ENCODE data around the gene AMIGO1.
A peak's percentile ranks its signal among the peaks of the same experiment; 100 is the strongest.
"Not testable (repeated sequence)": the region's sequence is repeated elsewhere in the genome, so short reads cannot be mapped to it uniquely, and the experiment has no call there.

Gene AMIGO1

DNA sequence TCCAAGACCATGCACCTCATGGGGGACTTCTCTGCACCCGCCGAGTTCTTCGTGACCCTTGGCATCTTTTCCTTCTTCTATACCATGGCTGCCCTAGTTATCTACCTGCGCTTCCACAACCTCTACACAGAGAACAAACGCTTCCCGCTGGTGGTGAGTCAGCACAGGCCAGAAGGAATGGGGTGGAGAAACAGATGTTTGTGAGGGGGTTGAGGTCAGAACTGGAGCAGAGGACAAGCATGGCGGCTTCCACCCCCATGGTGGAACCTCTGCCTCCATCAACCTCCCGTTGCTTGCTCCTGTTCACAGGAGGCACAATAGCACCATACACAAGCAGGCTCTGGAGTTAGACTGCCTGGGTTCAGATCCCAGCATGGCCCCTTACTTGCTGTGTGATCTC lies 32.7 kb downstream of the AMIGO1 start:
- Histone ChIP-seq H2AFZ (ENCODE audit: insufficient read depth, low read length, poor library complexity) (no peak overlapping the region), H2BK120ac (ENCODE audit: insufficient read depth, low read length, poor library complexity) (no peak overlapping the region), H4K12ac (ENCODE audit: low read depth, low read length) (no peak overlapping the region), H3K79me1 (ENCODE audit: low read length) (no peaks in the 10 kb centered on the region), H4K91ac (ENCODE audit: low read depth, low read length) (no peak overlapping the region), H3K14ac (ENCODE audit: low read length) (no peak overlapping the region), H3K23ac (ENCODE audit: low read length) (no peak overlapping the region), H2BK5ac (ENCODE audit: low read depth, low read length, poor library complexity) (no peak overlapping the region), H4K8ac (ENCODE audit: low read depth, low read length) (no peak overlapping the region), H3K36me3 (ENCODE audit: control insufficient read depth in 1 of 2, insufficient read depth in 2 of 2, low read length in 2 of 2) (no peaks in the 10 kb centered on the region), H3K9me3 (ENCODE audit: insufficient read depth, low read depth, low read length) (no peaks in the 10 kb centered on the region), H2AK5ac (ENCODE audit: low read length) (no peak overlapping the region), H3K4me3 (ENCODE audit: low read depth, low read length) (no peak overlapping the region), H3K4ac (ENCODE audit: low read depth, low read length) (no peak overlapping the region), H3K79me2 (ENCODE audit: control insufficient read depth, insufficient read depth, low read length, poor library complexity) (no peaks in the 10 kb centered on the region), H3K9ac (ENCODE audit: low read length) (no peak overlapping the region), H2BK12ac (ENCODE audit: low read length) (no peak overlapping the region), H3K4me1 (ENCODE audit: control insufficient read depth in 1 of 2, insufficient read depth in 2 of 2, low read length in 2 of 2) (no peaks in the 10 kb centered on the region), H3K18ac (ENCODE audit: low read length) (no peak overlapping the region), H3K4me2 (ENCODE audit: low read length) (no peak overlapping the region), H3K27ac (ENCODE audit: low read depth, low read length) (no peak overlapping the region), H3K27me3 (ENCODE audit: insufficient read depth, low read length) (no peaks in the 10 kb centered on the region)
- peak; percentile 56 to 74 for DNase-seq
- WGBS (ENCODE audit: extremely low coverage, insufficient coverage, insufficient read length): no CpG with 5 or more reads among the region's 8 CpGs

DNA sequence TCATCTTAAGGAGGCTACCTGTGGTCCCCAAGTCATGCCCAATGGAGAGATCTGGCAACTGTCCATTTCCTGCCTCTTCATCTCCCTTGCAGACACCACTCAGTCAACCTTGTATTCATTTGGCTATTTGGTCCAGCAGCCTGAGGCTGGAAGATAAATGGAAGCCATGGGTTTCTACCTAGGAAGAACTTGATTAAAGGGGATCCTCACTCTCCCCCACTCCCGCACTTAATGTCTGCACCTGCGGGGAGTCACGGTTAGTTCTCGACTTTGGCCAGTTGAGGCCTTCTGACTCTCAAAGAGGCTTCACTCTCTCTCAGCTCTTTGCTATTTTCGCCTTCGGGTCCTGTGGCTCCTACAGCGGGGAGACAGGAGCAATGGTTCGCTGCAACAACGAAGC lies 34.3 kb downstream of the AMIGO1 start:
- H3K14ac ChIP-seq (ENCODE audit: low read length): no peak overlapping the region
- H2BK12ac ChIP-seq (ENCODE audit: low read length): no peak overlapping the region
- no peak overlapping the region for H2BK5ac ChIP-seq (ENCODE audit: low read depth, low read length, poor library complexity)
- no peak overlapping the region for H3K27ac ChIP-seq (ENCODE audit: low read depth, low read length)
- no peaks in the 10 kb centered on the region for H3K79me1 ChIP-seq (ENCODE audit: low read length)
- no peak overlapping the region for H3K4ac ChIP-seq (ENCODE audit: low read depth, low read length)
- H3K9me3 ChIP-seq (ENCODE audit: insufficient read depth, low read depth, low read length): no peaks in the 10 kb centered on the region
- H4K12ac ChIP-seq (ENCODE audit: low read depth, low read length): no peak overlapping the region
- no peak overlapping the region for H4K8ac ChIP-seq (ENCODE audit: low read depth, low read length)
- DNase-seq: no peak
- no CpG with 5 or more reads among the region's 9 CpGs for WGBS (ENCODE audit: extremely low coverage, insufficient coverage, insufficient read length)
- H4K91ac ChIP-seq (ENCODE audit: low read depth, low read length): no peak overlapping the region
- H2BK120ac ChIP-seq (ENCODE audit: insufficient read depth, low read length, poor library complexity): no peak overlapping the region
- no peaks in the 10 kb centered on the region for H3K36me3 ChIP-seq (ENCODE audit: control insufficient read depth in 1 of 2, insufficient read depth in 2 of 2, low read length in 2 of 2)
- H2AFZ ChIP-seq (ENCODE audit: insufficient read depth, low read length, poor library complexity): no peak overlapping the region
- H3K4me1 ChIP-seq (ENCODE audit: control insufficient read depth in 1 of 2, insufficient read depth in 2 of 2, low read length in 2 of 2): no peaks in the 10 kb centered on the region
- no peaks in the 10 kb centered on the region for H3K27me3 ChIP-seq (ENCODE audit: insufficient read depth, low read length)
- no peaks in the 10 kb centered on the region for H3K79me2 ChIP-seq (ENCODE audit: control insufficient read depth, insufficient read depth, low read length, poor library complexity)
- no peak overlapping the region for H2AK5ac ChIP-seq (ENCODE audit: low read length)
- no peak overlapping the region for H3K18ac ChIP-seq (ENCODE audit: low read length)
- no peak overlapping the region for H3K9ac ChIP-seq (ENCODE audit: low read length)
- no peak overlapping the region for H3K4me2 ChIP-seq (ENCODE audit: low read length)
- no peak overlapping the region for H3K4me3 ChIP-seq (ENCODE audit: low read depth, low read length)
- no peak overlapping the region for H3K23ac ChIP-seq (ENCODE audit: low read length)

DNA sequence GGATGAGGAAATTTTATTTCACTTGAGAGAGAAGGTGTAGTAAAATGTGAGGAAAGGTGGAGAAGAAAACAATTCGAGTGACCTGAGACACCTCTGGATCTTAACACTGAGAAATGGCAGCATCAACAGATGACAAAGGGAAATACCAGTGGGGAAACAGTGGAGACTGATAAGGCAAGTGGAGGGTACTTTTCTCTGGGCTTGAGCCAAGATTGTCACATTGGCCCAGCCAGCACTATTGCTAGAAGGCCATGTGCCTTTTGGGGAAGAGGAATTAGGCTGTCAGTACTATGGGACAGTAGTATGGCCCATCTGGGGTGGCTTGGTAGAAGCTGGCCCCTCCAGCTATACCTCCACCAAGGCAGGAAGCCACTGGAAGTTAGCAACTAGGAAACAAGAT lies 34.8 kb downstream of the AMIGO1 start:
- Histone ChIP-seq H2BK120ac (ENCODE audit: insufficient read depth, low read length, poor library complexity) (no peak overlapping the region), H3K4me1 (ENCODE audit: control insufficient read depth in 1 of 2, insufficient read depth in 2 of 2, low read length in 2 of 2) (no peaks in the 10 kb centered on the region), H2BK12ac (ENCODE audit: low read length) (no peak overlapping the region), H2AFZ (ENCODE audit: insufficient read depth, low read length, poor library complexity) (no peak overlapping the region), H4K91ac (ENCODE audit: low read depth, low read length) (no peak overlapping the region), H3K27me3 (ENCODE audit: insufficient read depth, low read length) (no peaks in the 10 kb centered on the region), H3K79me2 (ENCODE audit: control insufficient read depth, insufficient read depth, low read length, poor library complexity) (no peaks in the 10 kb centered on the region), H3K27ac (ENCODE audit: low read depth, low read length) (no peak overlapping the region), H3K4ac (ENCODE audit: low read depth, low read length) (no peak overlapping the region), H3K4me2 (ENCODE audit: low read length) (no peak overlapping the region), H3K9ac (ENCODE audit: low read length) (no peak overlapping the region), H3K4me3 (ENCODE audit: low read depth, low read length) (no peak overlapping the region), H4K12ac (ENCODE audit: low read depth, low read length) (no peak overlapping the region), H3K79me1 (ENCODE audit: low read length) (no peaks in the 10 kb centered on the region), H3K18ac (ENCODE audit: low read length) (no peak overlapping the region), H3K36me3 (ENCODE audit: control insufficient read depth in 1 of 2, insufficient read depth in 2 of 2, low read length in 2 of 2) (no peaks in the 10 kb centered on the region), H3K14ac (ENCODE audit: low read length) (no peak overlapping the region), H2BK5ac (ENCODE audit: low read depth, low read length, poor library complexity) (no peak overlapping the region), H3K9me3 (ENCODE audit: insufficient read depth, low read depth, low read length) (no peaks in the 10 kb centered on the region), H3K23ac (ENCODE audit: low read length) (no peak overlapping the region), H2AK5ac (ENCODE audit: low read length) (no peak overlapping the region), H4K8ac (ENCODE audit: low read depth, low read length) (no peak overlapping the region)
- 100% methylated on average over 1 of the region's 1 CpG for WGBS (ENCODE audit: extremely low coverage, insufficient coverage, insufficient read length)
- no peak for DNase-seq

DNA sequence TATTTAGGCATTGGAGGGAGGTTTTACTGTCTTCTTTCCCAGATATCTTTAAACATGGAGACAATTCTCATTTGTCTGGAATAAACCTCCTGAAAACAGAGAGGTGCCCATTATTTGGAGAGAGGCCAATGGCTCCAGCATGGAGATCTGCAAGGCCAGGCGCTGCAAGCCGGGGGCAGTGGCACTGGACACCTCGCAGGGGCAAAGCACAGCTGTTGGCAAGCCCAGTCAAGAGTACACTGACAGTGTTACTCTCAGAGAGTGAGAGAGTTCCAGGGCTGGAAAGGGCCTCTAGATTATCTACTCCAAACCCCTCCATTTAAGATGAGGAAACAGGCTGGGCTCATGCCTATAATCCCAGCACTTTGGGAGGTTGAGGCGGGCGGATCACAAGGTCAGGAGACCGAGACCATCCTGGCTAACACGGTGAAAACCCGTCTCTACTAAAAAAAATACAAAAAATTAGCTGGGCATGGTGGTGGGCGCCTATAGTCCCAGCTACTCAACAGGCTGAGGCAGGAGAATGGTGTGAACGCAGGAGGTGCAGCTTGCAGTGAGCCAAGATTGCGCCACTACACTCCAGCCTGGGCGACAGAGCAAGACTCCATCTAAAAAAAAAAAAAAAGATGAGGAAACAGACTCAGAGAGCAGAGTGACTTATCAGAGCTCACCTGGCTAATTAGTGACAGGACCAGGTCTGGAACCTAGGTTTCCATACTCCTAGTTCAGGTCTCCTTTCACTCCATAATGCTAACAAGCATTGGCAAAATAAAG lies 36.1 kb downstream of the AMIGO1 start:
- H2BK120ac ChIP-seq (ENCODE audit: insufficient read depth, low read length, poor library complexity); DNase-seq; H3K14ac ChIP-seq (ENCODE audit: low read length); H2BK12ac ChIP-seq (ENCODE audit: low read length); H3K9me3 ChIP-seq (ENCODE audit: insufficient read depth, low read depth, low read length); H2AFZ ChIP-seq (ENCODE audit: insufficient read depth, low read length, poor library complexity); H3K79me2 ChIP-seq (ENCODE audit: control insufficient read depth, insufficient read depth, low read length, poor library complexity); H3K79me1 ChIP-seq (ENCODE audit: low read length); H4K12ac ChIP-seq (ENCODE audit: low read depth, low read length); H4K91ac ChIP-seq (ENCODE audit: low read depth, low read length); H2BK5ac ChIP-seq (ENCODE audit: low read depth, low read length, poor library complexity); H3K4me1 ChIP-seq (ENCODE audit: control insufficient read depth in 1 of 2, insufficient read depth in 2 of 2, low read length in 2 of 2); H3K27ac ChIP-seq (ENCODE audit: low read depth, low read length); H3K36me3 ChIP-seq (ENCODE audit: control insufficient read depth in 1 of 2, insufficient read depth in 2 of 2, low read length in 2 of 2); H3K9ac ChIP-seq (ENCODE audit: low read length); H3K23ac ChIP-seq (ENCODE audit: low read length); H3K18ac ChIP-seq (ENCODE audit: low read length); H2AK5ac ChIP-seq (ENCODE audit: low read length); H3K27me3 ChIP-seq (ENCODE audit: insufficient read depth, low read length); H3K4me2 ChIP-seq (ENCODE audit: low read length); H4K8ac ChIP-seq (ENCODE audit: low read depth, low read length); H3K4ac ChIP-seq (ENCODE audit: low read depth, low read length); H3K4me3 ChIP-seq (ENCODE audit: low read depth, low read length): not testable (repeated sequence)
- WGBS (ENCODE audit: extremely low coverage, insufficient coverage, insufficient read length): no CpG with 5 or more reads among the region's 12 CpGs

Measured in trophoblast cell (in vitro differentiated cells and primary cell).